Vagina (tissue), 2 donors: ENCODE results near the gene KCNH1. TPM values are rescaled to one million over a fixed set of nuclear protein-coding genes. Genes with fewer than 3 reads are reported as not detected.

ENCODE experiments used
- DNase-seq, 2 donors: peaks; one replicate each; pipeline ENCODE4 v3.0.0-alpha.2; 2017; ENCODE audit errors: extremely low spot score in 2 of 2
- H3K27ac ChIP-seq: fragments of 200-600 bp; sonication (generic); one replicate; pipeline ENCODE4 v1.5.1; 2019
- H3K27me3 ChIP-seq: fragments of 200-600 bp; sonication (generic); one replicate; pipeline ENCODE4 v1.5.1; 2019
- H3K36me3 ChIP-seq, 2 donors: fragments of 200-600 bp; sonication (generic); one replicate each; pipeline ENCODE4 v1.5.1; 2017 to 2019
- H3K4me1 ChIP-seq: fragments of 200-600 bp; sonication (generic); one replicate; pipeline ENCODE4 v1.5.1; 2019
- H3K4me3 ChIP-seq, 2 donors: fragments of 200-600 bp; sonication (generic); 1 replicate in 1 of 2; 2 replicates in 1 of 2; pipeline ENCODE4 v1.5.1; 2016 to 2019
- H3K9me3 ChIP-seq: fragments of 200-600 bp; sonication (generic); one replicate; pipeline ENCODE4 v1.5.1; 2019
- CTCF ChIP-seq, 3 experiments: fragments of 450-650 bp in 2 of 3; fragments of 200-600 bp in 1 of 3; sonication (generic) in 1 of 3; IDR thresholded peaks; one replicate each; pipeline ENCODE4 v1.5.1; 2017 to 2019; ENCODE audit warnings: antibody characterized with exemption in 3 of 3, mild to moderate bottlenecking in 2 of 3, moderate library complexity in 2 of 3
- POLR2A ChIP-seq, 2 donors: fragments of 450-650 bp; IDR thresholded peaks; one replicate each; pipeline ENCODE4 v1.6.1; 2017; ENCODE audit warnings: antibody characterized with exemption in 2 of 2, mild to moderate bottlenecking in 2 of 2, moderate library complexity in 2 of 2
- POLR2AphosphoS5 ChIP-seq, 2 donors: sonication (generic); formaldehyde crosslinking; IDR thresholded peaks; one replicate each; pipeline ENCODE4 v1.9.0; 2017; ENCODE audit warnings: antibody characterized with exemption in 2 of 2, mild to moderate bottlenecking in 2 of 2, low read depth in 1 of 2; ENCODE audit not compliant: insufficient read depth in 1 of 2
- intact Hi-C: fragments of 100-400 bp; cut with DNase I; formaldehyde crosslinking; loops from one replicate; pipeline ENCODE4 v1.15.1; 2023
- total RNA-seq: library from RNA; depleted of rRNA; stranded (reverse); fragments of >200 nt; gene quantifications from one replicate; pipeline ENCODE4 v1.2.3, GENCODE V29; 2016

The KCNH1 gene
- total RNA-seq, 1 donor from 2014 or later, result 3.9 TPM

GRCh38 chr1:210828996-210829596, 304.9 kb downstream of the KCNH1 start:
- Histone ChIP-seq H3K4me3 (no peak overlapping the region), H3K4me1 (no peaks in the 10 kb centered on the region), H3K36me3 (no peaks in the 10 kb centered on the region), H3K27ac (no peak overlapping the region), H3K9me3 (no peaks in the 10 kb centered on the region), H3K27me3 (no peaks in the 10 kb centered on the region)
- intact Hi-C loops, result no loop called here
- TF ChIP-seq CTCF (IDR thresholded peaks at IDR 0.05), result no peak
- no peak for TF ChIP-seq POLR2A (IDR thresholded peaks at IDR 0.05)
- no peak for TF ChIP-seq POLR2AphosphoS5 (IDR thresholded peaks at IDR 0.05; ENCODE audit: insufficient read depth in 1 of 2, low read depth in 1 of 2)
- no peak for DNase-seq

- Histone ChIP-seq H3K27me3 (no peaks in the 10 kb centered on the region), H3K4me1 (no peaks in the 10 kb centered on the region), H3K4me3 (no peak overlapping the region), H3K9me3 (no peaks in the 10 kb centered on the region), H3K36me3 (no peaks in the 10 kb centered on the region), H3K27ac (no peak overlapping the region)
- no peak for DNase-seq
- no peak for TF ChIP-seq POLR2A (IDR thresholded peaks at IDR 0.05)
- no peak for TF ChIP-seq CTCF (IDR thresholded peaks at IDR 0.05)
- TF ChIP-seq POLR2AphosphoS5 (IDR thresholded peaks at IDR 0.05; ENCODE audit: insufficient read depth in 1 of 2, low read depth in 1 of 2), result no peak
- intact Hi-C loops, result no loop called here
These were observed 306.5 kb downstream of the KCNH1 start for GRCh38 chr1:210827481-210827880.

GRCh38 chr1:210826686-210827085, 307.3 kb downstream of the KCNH1 start:
- intact Hi-C loops, result no loop called here
- Histone ChIP-seq H3K27me3 (no peaks in the 10 kb centered on the region), H3K27ac (no peak overlapping the region), H3K4me3 (no peak overlapping the region), H3K9me3 (no peaks in the 10 kb centered on the region), H3K4me1 (no peaks in the 10 kb centered on the region), H3K36me3 (no peaks in the 10 kb centered on the region)
- no peak for DNase-seq
- TF ChIP-seq CTCF (IDR thresholded peaks at IDR 0.05) (no peak), POLR2A (IDR thresholded peaks at IDR 0.05) (no peak), POLR2AphosphoS5 (IDR thresholded peaks at IDR 0.05; ENCODE audit: insufficient read depth in 1 of 2, low read depth in 1 of 2) (no peak)

GRCh38 chr1:210822932-210823331, 311.0 kb downstream of the KCNH1 start:
- no peaks in the 10 kb centered on the region for H3K9me3 ChIP-seq
- H3K36me3 ChIP-seq, result no peaks in the 10 kb centered on the region
- intact Hi-C loops, result no loop called here
- H3K4me3 ChIP-seq, result no peak overlapping the region
- no peaks in the 10 kb centered on the region for H3K27me3 ChIP-seq
- no peak for DNase-seq
- H3K4me1 ChIP-seq, result no peaks in the 10 kb centered on the region
- H3K27ac ChIP-seq, result no peak overlapping the region
- no peak for TF ChIP-seq POLR2A (IDR thresholded peaks at IDR 0.05)
- no peak for TF ChIP-seq POLR2AphosphoS5 (IDR thresholded peaks at IDR 0.05; ENCODE audit: insufficient read depth in 1 of 2, low read depth in 1 of 2)
- TF ChIP-seq CTCF (IDR thresholded peaks at IDR 0.05), result no peak

GRCh38 chr1:210822241-210822640, 311.7 kb downstream of the KCNH1 start:
- DNase-seq, result no peak
- Histone ChIP-seq H3K4me3 (no peak overlapping the region), H3K36me3 (no peaks in the 10 kb centered on the region), H3K27ac (no peak overlapping the region), H3K27me3 (no peaks in the 10 kb centered on the region), H3K9me3 (no peaks in the 10 kb centered on the region), H3K4me1 (no peaks in the 10 kb centered on the region)
- intact Hi-C loops, result no loop called here
- no peak for TF ChIP-seq POLR2A (IDR thresholded peaks at IDR 0.05)
- TF ChIP-seq POLR2AphosphoS5 (IDR thresholded peaks at IDR 0.05; ENCODE audit: insufficient read depth in 1 of 2, low read depth in 1 of 2), result no peak
- no peak for TF ChIP-seq CTCF (IDR thresholded peaks at IDR 0.05)
